Testis (tissue), 3 donors: Measurements from ENCODE around the gene ABTB2. TPM values are rescaled to one million over a fixed set of nuclear protein-coding genes. Genes with fewer than 3 reads are reported as not detected.

Experiments
- DNase-seq: peaks from one replicate; pipeline ENCODE4 v3.0.0-alpha.2; 2019
- H3K27ac ChIP-seq, 2 donors: fragments of 200-600 bp; sonication (generic); one replicate each; pipeline ENCODE4 v1.5.1; 2019
- H3K27me3 ChIP-seq: fragments of 200-600 bp; sonication (generic); one replicate; pipeline ENCODE4 v1.5.1; 2019
- H3K36me3 ChIP-seq: fragments of 200-600 bp; sonication (generic); one replicate; pipeline ENCODE4 v1.5.1; 2017; ENCODE audit warnings: low read depth; ENCODE audit errors: missing control alignments
- H3K4me1 ChIP-seq: fragments of 200-600 bp; sonication (generic); one replicate; pipeline ENCODE4 v1.5.1; 2019
- H3K4me3 ChIP-seq, 2 donors: fragments of 200-600 bp; sonication (generic); one replicate each; pipeline ENCODE4 v1.5.1; 2017 to 2019
- H3K9me3 ChIP-seq: fragments of 200-600 bp; sonication (generic); one replicate; pipeline ENCODE4 v1.5.1; 2017
- POLR2A ChIP-seq: fragments of 450-650 bp; IDR thresholded peaks from one replicate; pipeline ENCODE4 v1.6.1; 2017; ENCODE audit warnings: antibody characterized with exemption, mild to moderate bottlenecking, moderate library complexity
- WGBS, 2 donors: methylation state at CpG; one replicate each; pipeline ENCODE4 v1.1.5; 2018; 5-methylcytosine and 5-hydroxymethylcytosine counted together
- intact Hi-C: fragments of 100-400 bp; cut with DNase I; formaldehyde crosslinking; loops from one replicate; pipeline ENCODE4 v1.15.1; 2023; ENCODE audit warnings: low total_unique reads
- polyA plus RNA-seq: library from polyadenylated mRNA; stranded (reverse); fragments of 350-450 nt; fragmentation: Illumina TruSeq; extraction: RNeasy Lipid Tissue Mini Kit (QIAGEN cat#74804); gene quantifications from one replicate; pipeline ENCODE4 v1.2.3, GENCODE V29; 2014; ENCODE audit warnings: low read depth, low replicate concordance; ENCODE audit not compliant: insufficient read depth
- total RNA-seq, 2 donors: library from RNA; depleted of rRNA; stranded (reverse); fragments of >200 nt; gene quantifications; one replicate each; pipeline ENCODE4 v1.2.3, GENCODE V29; 2016
- TF ChIP-seq, protein P1 (sequence below), 3 experiments: fragments of 450-650 bp in 2 of 3; fragments of 200-600 bp in 1 of 3; sonication (generic) in 1 of 3; IDR thresholded peaks; one replicate each; pipeline ENCODE4 v1.5.1; 2016 to 2019; ENCODE audit warnings: antibody characterized with exemption in 3 of 3, mild to moderate bottlenecking in 2 of 3, moderate library complexity in 1 of 3

The ABTB2 gene
- total and polyA plus RNA-seq, 3 donors from 2014 or later, result 5.8 to 12.1 (median 8.9) TPM

DNA sequence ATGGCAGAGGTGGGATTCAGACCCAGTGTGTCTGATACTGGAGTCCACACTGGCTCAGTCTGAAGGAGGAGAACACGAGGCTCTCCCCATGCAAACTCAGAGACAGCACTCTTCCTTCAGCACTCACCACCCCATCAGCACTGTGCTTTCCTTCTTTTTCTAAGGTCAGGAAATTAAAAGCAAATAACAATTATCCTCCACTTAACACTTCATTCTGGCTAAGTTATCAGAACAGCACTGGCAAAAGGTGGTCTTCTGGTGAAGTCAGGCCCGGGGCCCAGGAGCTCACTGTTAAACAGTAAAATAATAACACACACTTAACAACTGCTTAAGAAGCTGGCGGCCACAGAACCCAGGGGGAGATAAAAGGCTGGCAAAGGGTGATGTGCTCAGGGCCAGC, 145.2 kb downstream of the ABTB2 start:
- no peak for DNase-seq
- no peak for TF ChIP-seq POLR2A
- TF ChIP-seq, protein P1, sequence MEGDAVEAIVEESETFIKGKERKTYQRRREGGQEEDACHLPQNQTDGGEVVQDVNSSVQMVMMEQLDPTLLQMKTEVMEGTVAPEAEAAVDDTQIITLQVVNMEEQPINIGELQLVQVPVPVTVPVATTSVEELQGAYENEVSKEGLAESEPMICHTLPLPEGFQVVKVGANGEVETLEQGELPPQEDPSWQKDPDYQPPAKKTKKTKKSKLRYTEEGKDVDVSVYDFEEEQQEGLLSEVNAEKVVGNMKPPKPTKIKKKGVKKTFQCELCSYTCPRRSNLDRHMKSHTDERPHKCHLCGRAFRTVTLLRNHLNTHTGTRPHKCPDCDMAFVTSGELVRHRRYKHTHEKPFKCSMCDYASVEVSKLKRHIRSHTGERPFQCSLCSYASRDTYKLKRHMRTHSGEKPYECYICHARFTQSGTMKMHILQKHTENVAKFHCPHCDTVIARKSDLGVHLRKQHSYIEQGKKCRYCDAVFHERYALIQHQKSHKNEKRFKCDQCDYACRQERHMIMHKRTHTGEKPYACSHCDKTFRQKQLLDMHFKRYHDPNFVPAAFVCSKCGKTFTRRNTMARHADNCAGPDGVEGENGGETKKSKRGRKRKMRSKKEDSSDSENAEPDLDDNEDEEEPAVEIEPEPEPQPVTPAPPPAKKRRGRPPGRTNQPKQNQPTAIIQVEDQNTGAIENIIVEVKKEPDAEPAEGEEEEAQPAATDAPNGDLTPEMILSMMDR (IDR thresholded peaks at IDR 0.05), result no peak
- no peaks in the 10 kb centered on the region for H3K4me1 ChIP-seq
- H3K9me3 ChIP-seq, result no peaks in the 10 kb centered on the region
- intact Hi-C loops, result no loop called here
- no peaks in the 10 kb centered on the region for H3K27me3 ChIP-seq
- WGBS, 2 donors, result 78 to 85% methylated on average over 3 of the region's 3 CpGs
- no peak overlapping the region for H3K4me3 ChIP-seq
- no peaks in the 10 kb centered on the region for H3K36me3 ChIP-seq
- no peak overlapping the region for H3K27ac ChIP-seq

DNA sequence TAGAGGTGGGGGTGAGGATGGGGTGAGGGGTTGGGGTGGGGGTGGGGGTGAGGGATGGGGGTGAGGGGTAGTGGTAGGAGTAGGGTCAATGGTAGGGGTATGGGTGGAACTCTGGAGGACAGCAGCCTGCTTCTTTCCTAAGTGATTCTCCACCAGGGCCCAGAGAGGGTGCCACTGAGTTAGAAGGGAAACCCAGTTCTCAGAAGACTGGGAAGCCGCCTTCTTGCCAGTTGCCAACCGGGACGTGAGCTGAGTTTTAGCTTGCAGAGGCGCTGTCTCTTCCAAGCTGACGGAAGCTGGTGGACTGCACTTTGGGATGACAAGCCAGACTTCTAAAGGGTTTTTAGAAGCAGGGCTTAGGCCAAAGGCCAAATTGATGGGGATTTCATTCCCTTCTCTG, 148.0 kb downstream of the ABTB2 start:
- no peak for DNase-seq
- intact Hi-C loops, result no loop called here
- H3K27ac ChIP-seq, result no peak overlapping the region
- TF ChIP-seq, protein P1 (IDR thresholded peaks at IDR 0.05), result no peak
- TF ChIP-seq POLR2A, result no peak
- WGBS, 2 donors, result 69 to 75% methylated on average over 4 of the region's 5 CpGs
- no peaks in the 10 kb centered on the region for H3K27me3 ChIP-seq
- H3K4me3 ChIP-seq, result no peak overlapping the region
- H3K4me1 ChIP-seq, result peaks cover 9% of the 10 kb centered on the region
- H3K9me3 ChIP-seq, result no peaks in the 10 kb centered on the region
- no peaks in the 10 kb centered on the region for H3K36me3 ChIP-seq

DNA sequence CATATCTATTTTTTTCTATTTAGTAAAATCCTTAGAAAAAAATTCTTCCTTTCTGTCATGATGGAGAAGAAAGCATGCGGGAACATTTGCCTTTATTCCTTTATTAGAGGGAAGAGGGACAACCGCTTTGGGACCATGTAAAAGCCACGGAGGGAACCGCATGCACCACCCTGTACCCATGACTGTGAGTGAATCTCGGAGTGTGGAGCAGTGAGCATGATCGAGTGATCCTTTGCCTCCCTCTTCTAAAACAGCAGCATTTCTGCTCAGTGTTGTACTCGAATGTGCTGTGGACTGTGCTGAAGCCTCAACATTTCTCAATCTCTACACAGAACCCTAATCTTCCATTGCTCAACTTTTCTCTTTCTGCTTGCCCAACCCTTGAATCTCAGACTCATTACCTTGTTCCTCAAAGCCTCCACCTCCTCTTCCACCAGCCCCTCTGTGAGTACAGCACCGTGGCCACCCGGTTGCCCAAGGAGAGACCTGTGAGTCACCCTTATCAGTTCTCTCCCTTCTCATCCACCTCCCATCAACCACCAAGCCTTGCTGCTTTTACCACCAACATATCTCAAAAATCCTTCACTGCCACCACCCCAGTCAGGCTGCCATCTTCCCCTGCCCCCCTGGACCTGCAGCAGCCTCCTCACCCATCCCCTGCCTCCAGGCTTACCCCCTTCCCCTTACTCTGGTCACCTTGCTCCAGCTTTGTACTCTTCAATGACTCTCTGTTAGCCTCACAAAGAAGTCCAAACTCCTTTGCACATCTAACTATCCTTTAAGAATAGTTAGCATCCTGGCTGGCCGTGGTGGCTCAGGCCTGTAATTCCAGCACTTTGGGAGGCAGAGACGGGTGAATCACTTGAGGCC, 149.3 kb downstream of the ABTB2 start:
- Histone ChIP-seq H3K4me3 (no peak overlapping the region), H3K27ac (no peak overlapping the region), H3K4me1 (peaks cover 12% of the 10 kb centered on the region), H3K36me3 (no peaks in the 10 kb centered on the region), H3K27me3 (no peaks in the 10 kb centered on the region), H3K9me3 (no peaks in the 10 kb centered on the region)
- intact Hi-C loops, result no loop called here
- WGBS, 2 donors, result 83 to 94% methylated on average over 11 of the region's 11 CpGs
- DNase-seq, result no peak
- TF ChIP-seq POLR2A, result no peak
- TF ChIP-seq, protein P1 (IDR thresholded peaks at IDR 0.05), result no peak

DNA sequence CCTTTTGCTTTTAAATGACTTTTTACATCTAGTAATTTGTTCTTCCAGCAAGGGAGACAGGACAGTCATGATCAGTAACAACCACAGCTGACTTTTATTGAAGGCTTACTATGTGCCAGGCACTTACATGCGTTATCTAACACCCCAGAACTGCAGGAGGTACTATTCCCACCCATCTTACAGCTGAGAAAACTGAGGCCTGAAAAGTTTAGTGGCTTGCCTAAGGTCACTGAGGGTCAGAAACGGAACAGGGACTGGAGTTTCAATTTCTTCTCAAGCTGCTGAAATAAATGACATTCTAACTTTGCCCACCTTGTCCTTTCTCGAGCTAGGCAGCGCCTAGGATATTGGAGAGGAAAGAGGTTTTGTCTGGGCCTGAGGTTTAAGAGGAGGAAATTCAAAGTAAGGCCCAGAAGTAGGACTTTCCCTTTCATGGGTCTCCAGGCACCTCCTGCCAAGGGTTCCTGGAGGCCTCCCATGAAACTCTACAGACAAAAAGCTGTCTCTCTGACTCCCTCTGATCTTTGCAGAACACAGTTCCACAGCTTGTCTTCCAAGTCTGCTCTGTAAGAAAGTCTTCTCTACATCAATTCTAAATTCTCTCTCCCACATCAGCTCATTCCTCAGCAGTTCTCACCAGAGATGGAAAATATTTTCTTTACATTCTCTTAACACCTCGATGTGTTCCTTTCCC, 150.2 kb downstream of the ABTB2 start:
- no peaks in the 10 kb centered on the region for H3K27me3 ChIP-seq
- TF ChIP-seq, protein P1 (IDR thresholded peaks at IDR 0.05), result no peak
- no peak for TF ChIP-seq POLR2A
- H3K4me1 ChIP-seq, result peaks cover 15% of the 10 kb centered on the region
- intact Hi-C loops, result no loop called here
- H3K9me3 ChIP-seq, result no peaks in the 10 kb centered on the region
- H3K27ac ChIP-seq, result no peak overlapping the region
- whole genome bisulfite sequencing, 2 donors, result 88 to 90% methylated on average over 5 of the region's 5 CpGs
- no peaks in the 10 kb centered on the region for H3K36me3 ChIP-seq
- DNase-seq, result no peak
- H3K4me3 ChIP-seq, result no peak overlapping the region
